GM23248 (cell line): Measurements from ENCODE around the gene AKT2. TPM values are rescaled to one million over a fixed set of nuclear protein-coding genes. Genes with fewer than 3 reads are reported as not detected.

ENCODE experiments used
- DNase-seq: peaks from one replicate; pipeline ENCODE4 v3.0.0-alpha.2; 2015
- H2AFZ ChIP-seq: fragments of 200-600 bp; sonication (generic); 2 replicates; pipeline ENCODE4 v1.6.1; 2016; ENCODE audit warnings: antibody characterized with exemption
- H3F3A ChIP-seq: fragments of 200-600 bp; sonication (generic); 2 replicates; pipeline ENCODE4 v1.6.1; 2016; ENCODE audit warnings: mild to moderate bottlenecking, antibody characterized with exemption, mixed run types; ENCODE audit not compliant: insufficient read depth
- H3K27ac ChIP-seq: fragments of 200-600 bp; sonication (generic); 2 replicates; pipeline ENCODE4 v1.5.1; 2016; ENCODE audit warnings: mild to moderate bottlenecking
- H3K27me3 ChIP-seq: fragments of 200-600 bp; sonication (generic); replicated peaks from 2 replicates; pipeline ENCODE4 v1.6.1; 2016; ENCODE audit warnings: mild to moderate bottlenecking; ENCODE audit not compliant: insufficient read depth
- H3K36me3 ChIP-seq: fragments of 200-600 bp; sonication (generic); 2 replicates; pipeline ENCODE4 v1.6.1; 2016; ENCODE audit warnings: low read depth, mild to moderate bottlenecking
- H3K4me1 ChIP-seq: fragments of 200-600 bp; sonication (generic); 2 replicates; pipeline ENCODE4 v1.6.1; 2016; ENCODE audit warnings: mild to moderate bottlenecking; ENCODE audit not compliant: insufficient read depth
- H3K4me2 ChIP-seq: fragments of 200-600 bp; sonication (generic); one replicate; pipeline ENCODE4 v1.6.1; 2016; ENCODE audit warnings: mild to moderate bottlenecking; ENCODE audit not compliant: unreplicated experiment
- H3K4me3 ChIP-seq: fragments of 200-600 bp; sonication (generic); 2 replicates; pipeline ENCODE4 v1.5.1; 2016; ENCODE audit warnings: mild to moderate bottlenecking
- H3K79me2 ChIP-seq: fragments of 200-600 bp; sonication (generic); 2 replicates; pipeline ENCODE4 v1.6.1; 2016; ENCODE audit warnings: mild to moderate bottlenecking; ENCODE audit not compliant: insufficient read depth
- H3K9ac ChIP-seq: fragments of 200-600 bp; sonication (generic); 2 replicates; pipeline ENCODE4 v1.6.1; 2016; ENCODE audit warnings: mild to moderate bottlenecking
- H3K9me2 ChIP-seq: fragments of 200-600 bp; sonication (generic); 2 replicates; pipeline ENCODE4 v1.6.1; 2016; ENCODE audit warnings: mixed run types, mild to moderate bottlenecking, moderate library complexity; ENCODE audit not compliant: insufficient read depth
- H3K9me3 ChIP-seq: fragments of 200-600 bp; sonication (generic); one replicate; pipeline ENCODE4 v1.6.1; 2017; ENCODE audit warnings: low read depth
- H4K20me1 ChIP-seq: fragments of 200-600 bp; sonication (generic); 2 replicates; pipeline ENCODE4 v1.6.0; 2016; ENCODE audit not compliant: insufficient read depth
- EZH2 ChIP-seq: fragments of 200-600 bp; sonication (generic); IDR thresholded peaks from 2 replicates; pipeline ENCODE4 v1.6.1; 2018; ENCODE audit warnings: antibody characterized with exemption, mild to moderate bottlenecking; ENCODE audit not compliant: insufficient read depth, poor library complexity, severe bottlenecking
- EZH2phosphoT487 ChIP-seq: fragments of 200-600 bp; sonication (generic); IDR thresholded peaks from 2 replicates; pipeline ENCODE4 v1.6.1; 2018; ENCODE audit warnings: antibody characterized with exemption, moderate library complexity, mild to moderate bottlenecking, low read depth; ENCODE audit not compliant: insufficient read depth
- WGBS, 2 experiments: methylation state at CpG; one replicate each; pipeline ENCODE4 v1.1.6; 2015 to 2017; ENCODE audit warnings: low lambda C conversion rate in 2 of 2, low coverage in 1 of 2; ENCODE audit errors: missing lambda C conversion rate in 2 of 2; 5-methylcytosine and 5-hydroxymethylcytosine counted together
- in situ Hi-C: fragments of 300-500 bp; cut with MboI; formaldehyde crosslinking; loops from 2 replicates; pipeline ENCODE4 v1.15.0; 2020
- polyA plus RNA-seq: library from polyadenylated mRNA; unstranded; fragments of >200 nt; fragmentation: Nextera tagmentation; extraction: Ambion mirVana; gene quantifications from 2 replicates; pipeline ENCODE4 v1.2.1, GENCODE V29; 2016
- total RNA-seq: library from RNA; depleted of rRNA; stranded (reverse); fragments of >200 nt; shearing (Covaris generic); gene quantifications from 2 replicates; pipeline ENCODE4 v1.2.3, GENCODE V29; 2014

Gene AKT2
- total and polyA plus RNA-seq, 2 experiments from 2014 or later, result 41.5 to 123 TPM

- DNase-seq, result no peak
- H3K27me3 ChIP-seq, result no peaks in the 10 kb centered on the region
- WGBS, 2 experiments, result 95 to 96% methylated on average over 26 to 29 of the region's 29 CpGs
- H3K9me3 ChIP-seq, result no peaks in the 10 kb centered on the region
- H3K4me1 ChIP-seq, result no peaks in the 10 kb centered on the region
- H3F3A ChIP-seq, result no peaks in the 10 kb centered on the region
- no peak for TF ChIP-seq EZH2
- no peak for TF ChIP-seq EZH2phosphoT487
- no peaks in the 10 kb centered on the region for H3K79me2 ChIP-seq
- no peak overlapping the region for H2AFZ ChIP-seq
- no peaks in the 10 kb centered on the region for H3K9me2 ChIP-seq
- no peak overlapping the region for H3K4me2 ChIP-seq
- no peaks in the 10 kb centered on the region for H3K36me3 ChIP-seq
- in situ Hi-C loops, result no loop called here
- no peak overlapping the region for H3K9ac ChIP-seq
- no peaks in the 10 kb centered on the region for H4K20me1 ChIP-seq
- H3K27ac ChIP-seq, result no peak overlapping the region
- H3K4me3 ChIP-seq, result no peak overlapping the region
Measured at GRCh38 chr19:40198272-40198990, 86.7 kb downstream of the AKT2 start.

- in situ Hi-C loops, result no loop called here
- Histone ChIP-seq H3F3A (0 out of 2 replicates have a peak, but pooled peaks cover 3% of the 10 kb centered on the region), H3K27ac (no peak overlapping the region), H3K9ac (no peak overlapping the region), H4K20me1 (no peaks in the 10 kb centered on the region), H3K4me1 (peaks cover 7% of the 10 kb centered on the region; the same call in 1 of the 2 replicates), H3K79me2 (no peaks in the 10 kb centered on the region), H3K4me2 (peak overlapping the region; percentile 30), H3K27me3 (no peaks in the 10 kb centered on the region), H3K4me3 (no peak overlapping the region), H3K9me3 (no peaks in the 10 kb centered on the region), H2AFZ (no peak overlapping the region), H3K36me3 (no peaks in the 10 kb centered on the region), H3K9me2 (no peaks in the 10 kb centered on the region)
- DNase-seq, result peak; percentile 52
- TF ChIP-seq EZH2 (no peak), EZH2phosphoT487 (no peak)
- WGBS, 2 experiments, result 87 to 92% methylated on average over 3 of the region's 3 CpGs
Measured at GRCh38 chr19:40193587-40193849, 91.6 kb downstream of the AKT2 start.

- Histone ChIP-seq H3K9me3 (no peaks in the 10 kb centered on the region), H3K9ac (0 out of 2 replicates have a peak overlapping the region, but pooled peaks have one; percentile 85), H3K27me3 (no peaks in the 10 kb centered on the region), H3K4me1 (peaks cover 7% of the 10 kb centered on the region; the same call in 1 of the 2 replicates), H3K79me2 (no peaks in the 10 kb centered on the region), H3K4me2 (peak overlapping the region; percentile 88), H4K20me1 (no peaks in the 10 kb centered on the region), H3K36me3 (no peaks in the 10 kb centered on the region), H3K27ac (peak overlapping the region; percentile 15; the same call in 1 of the 2 replicates), H3F3A (0 out of 2 replicates have a peak, but pooled peaks cover 3% of the 10 kb centered on the region), H3K9me2 (no peaks in the 10 kb centered on the region), H3K4me3 (peak overlapping the region; percentile 81; the same call in 1 of the 2 replicates), H2AFZ (no peak overlapping the region)
- DNase-seq, result peak; percentile 25
- TF ChIP-seq EZH2 (no peak), EZH2phosphoT487 (no peak)
- in situ Hi-C loops, result no loop called here
- WGBS, 2 experiments, result 72 to 76% methylated on average over 5 of the region's 5 CpGs
Measured at GRCh38 chr19:40192758-40193586, 92.2 kb downstream of the AKT2 start.

- peak overlapping the region; percentile 85 for H3K9ac ChIP-seq
Measured at GRCh38 chr19:40191836-40192646, 93.1 kb downstream of the AKT2 start.

More at GRCh38 chr19:40191836-40192646, 93.1 kb downstream of the AKT2 start:
- Histone ChIP-seq H3K27ac (no peak overlapping the region), H3K4me2 (peak overlapping the region; percentile 88), H3K79me2 (no peaks in the 10 kb centered on the region), H3K36me3 (no peaks in the 10 kb centered on the region), H3F3A (0 out of 2 replicates have a peak, but pooled peaks cover 3% of the 10 kb centered on the region), H4K20me1 (no peaks in the 10 kb centered on the region), H3K4me1 (peaks cover 7% of the 10 kb centered on the region; the same call in 1 of the 2 replicates), H3K27me3 (no peaks in the 10 kb centered on the region), H3K4me3 (peak overlapping the region; percentile 81), H3K9me3 (no peaks in the 10 kb centered on the region), H2AFZ (peak overlapping the region; percentile 70), H3K9me2 (no peaks in the 10 kb centered on the region)
- 14 to 20% methylated on average over 17 to 44 of the region's 62 CpGs for WGBS, 2 experiments
- in situ Hi-C loops, result no loop called here
- peak; percentile 61 for DNase-seq
- TF ChIP-seq EZH2 (no peak), EZH2phosphoT487 (no peak)
